NOMO-1 (cell line): ENCODE data around the gene TTC32.

ENCODE experiments used
- DNase-seq, 2 experiments: peaks; one replicate each; lab custom pipeline; 2025; ENCODE audit not compliant: unreplicated experiment in 2 of 2; lab: John Stamatoyannopoulos, UW

Gene TTC32

GRCh38 chr2:19854596-19855541 lies 46.9 kb downstream of the TTC32 start:
- DNase-seq, result no peak

- DNase-seq, result no peak
Measured at GRCh38 chr2:19851116-19851695, 50.6 kb downstream of the TTC32 start.

- no peak for DNase-seq
Measured at GRCh38 chr2:19850056-19851050, 51.4 kb downstream of the TTC32 start.

- no peak for DNase-seq
Measured at GRCh38 chr2:19848952-19849351, 52.8 kb downstream of the TTC32 start.

- no peak for DNase-seq
Measured at GRCh38 chr2:19848029-19848750, 53.6 kb downstream of the TTC32 start.

GRCh38 chr2:19847486-19847885 lies 54.3 kb downstream of the TTC32 start:
- no peak for DNase-seq
